PC-9 (cell line): ENCODE results near the gene LAMTOR5.
"Not testable (repeated sequence)": the region's sequence is repeated elsewhere in the genome, so short reads cannot be mapped to it uniquely, and the experiment has no call there.

ENCODE experiments used
- CTCF ChIP-seq: fragments of 200-600 bp; sonication (generic); conservative IDR thresholded peaks from 2 replicates; pipeline ENCODE4 v1.6.1; 2017; ENCODE audit warnings: mixed run types, antibody characterized with exemption, mild to moderate bottlenecking, moderate library complexity
- EZH2 ChIP-seq: fragments of 200-600 bp; sonication (generic); IDR thresholded peaks from 2 replicates; pipeline ENCODE4 v1.8.0; 2017; ENCODE audit warnings: antibody characterized with exemption, low read depth

- not testable (repeated sequence) for TF ChIP-seq CTCF, EZH2
These were observed 1.1 kb downstream of the LAMTOR5 start for GRCh38 chr1:110406407-110406806.
